DOHH2 (cell line): ENCODE results near the gene HTR6.
"Not testable (repeated sequence)": the region's sequence is repeated elsewhere in the genome, so short reads cannot be mapped to it uniquely, and the experiment has no call there.

Source experiments
- H3F3A ChIP-seq: fragments of 200-600 bp; sonication (generic), shearing (Covaris generic); 2 replicates; pipeline ENCODE4 v1.6.0; 2016; ENCODE audit warnings: antibody characterized with exemption, mild to moderate bottlenecking; ENCODE audit not compliant: control insufficient read depth, insufficient read depth
- H3K27ac ChIP-seq: fragments of 200-600 bp; sonication (generic); 2 replicates; pipeline ENCODE4 v1.5.1; 2014; ENCODE audit warnings: low read depth, mild to moderate bottlenecking, low read length, moderate library complexity
- H3K27me3 ChIP-seq: fragments of 200-600 bp; sonication (generic); 2 replicates; pipeline ENCODE4 v1.6.1; 2014; ENCODE audit warnings: mild to moderate bottlenecking, low read length, mixed read lengths; ENCODE audit not compliant: control insufficient read depth
- H3K36me3 ChIP-seq: fragments of 200-600 bp; sonication (generic); 2 replicates; pipeline ENCODE4 v1.6.1; 2014; ENCODE audit warnings: mild to moderate bottlenecking, low read length, moderate library complexity, mixed read lengths; ENCODE audit not compliant: control insufficient read depth
- H3K4me1 ChIP-seq: fragments of 200-600 bp; sonication (generic); 2 replicates; pipeline ENCODE4 v1.6.1; 2014; ENCODE audit warnings: mild to moderate bottlenecking, low read length, mixed read lengths; ENCODE audit not compliant: control insufficient read depth
- H3K4me2 ChIP-seq: fragments of 200-600 bp; sonication (generic); 2 replicates; pipeline ENCODE4 v1.6.0; 2014; ENCODE audit warnings: mild to moderate bottlenecking, low read length, moderate library complexity
- H3K4me3 ChIP-seq: fragments of 200-600 bp; sonication (generic); 2 replicates; pipeline ENCODE4 v1.5.1; 2014; ENCODE audit warnings: mild to moderate bottlenecking, low read length, mixed read lengths
- H3K79me2 ChIP-seq: fragments of 200-600 bp; sonication (generic); 2 replicates; pipeline ENCODE4 v1.6.1; 2014; ENCODE audit warnings: mild to moderate bottlenecking, low read length, mixed read lengths; ENCODE audit not compliant: control insufficient read depth
- H3K9me2 ChIP-seq: fragments of 200-600 bp; sonication (generic); replicated peaks from 2 replicates; pipeline ENCODE4 v1.6.1; 2014; ENCODE audit warnings: mild to moderate bottlenecking, low read length, mixed read lengths; ENCODE audit not compliant: control insufficient read depth
- H3K9me3 ChIP-seq: fragments of 200-600 bp; sonication (generic); 2 replicates; pipeline ENCODE4 v1.6.1; 2014; ENCODE audit warnings: antibody characterized with exemption, low read length, mixed read lengths; ENCODE audit not compliant: control insufficient read depth, insufficient read depth
- H4K20me1 ChIP-seq: fragments of 200-600 bp; sonication (generic); 2 replicates; pipeline ENCODE4 v1.6.0; 2014; ENCODE audit warnings: low read depth, mild to moderate bottlenecking, antibody characterized with exemption, low read length, moderate library complexity; ENCODE audit not compliant: control insufficient read depth, insufficient read depth
- EZH2phosphoT487 ChIP-seq: fragments of 200-600 bp; sonication (generic); IDR thresholded peaks from 2 replicates; pipeline ENCODE4 v1.6.1; 2017; ENCODE audit warnings: borderline replicate concordance, mild to moderate bottlenecking, antibody characterized with exemption, low read length, moderate library complexity, mixed read lengths
- TF ChIP-seq, protein P1 (sequence below): fragments of 200-600 bp; sonication (generic); IDR thresholded peaks from one replicate; pipeline ENCODE4 v1.5.1; 2014; ENCODE audit warnings: antibody characterized with exemption, mild to moderate bottlenecking, low read depth, low read length; ENCODE audit not compliant: poor library complexity, severe bottlenecking

HTR6 gene

DNA sequence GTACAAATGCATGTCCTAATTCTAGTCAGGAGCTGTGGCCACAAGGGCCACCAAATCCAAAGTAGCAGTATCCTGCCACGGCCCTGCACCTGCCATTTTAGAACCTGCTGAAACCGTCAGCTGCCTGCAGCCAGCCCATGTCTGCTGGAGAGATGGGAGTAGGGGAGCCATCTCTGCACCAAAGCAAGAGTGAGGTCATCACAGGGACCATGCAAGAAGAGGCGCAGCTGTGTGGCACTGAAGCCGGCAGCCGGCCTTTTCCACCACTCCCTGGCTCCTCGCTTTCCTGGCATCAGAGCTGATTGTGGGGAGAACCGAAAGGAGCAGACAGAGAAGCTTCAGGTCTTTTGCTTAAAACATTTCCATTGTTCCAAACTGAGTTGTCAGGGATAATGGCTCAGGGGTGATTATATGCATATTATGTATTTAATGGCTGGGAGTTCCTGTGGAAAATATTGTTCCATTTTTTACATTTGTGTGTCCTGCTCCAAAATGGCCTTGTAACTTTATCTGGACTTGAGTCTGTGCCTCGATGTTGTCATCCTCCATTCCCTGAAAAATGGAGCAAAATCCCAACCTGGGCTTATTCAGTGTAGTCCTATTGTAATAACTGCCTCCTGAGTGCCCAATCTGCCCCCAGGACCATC lies 39.3 kb upstream of the HTR6 start:
- Histone ChIP-seq H3K27ac (no peak overlapping the region), H3K9me2 (no peaks in the 10 kb centered on the region), H3K4me1 (no peaks in the 10 kb centered on the region), H3K79me2 (peaks cover 25% of the 10 kb centered on the region), H3K9me3 (no peaks in the 10 kb centered on the region), H3K4me2 (no peak overlapping the region), H4K20me1 (peaks cover 5% of the 10 kb centered on the region; the same call in 1 of the 2 replicates), H3K4me3 (no peak overlapping the region), H3F3A (0 out of 2 replicates have a peak, but pooled peaks cover 2% of the 10 kb centered on the region), H3K27me3 (no peaks in the 10 kb centered on the region), H3K36me3 (peaks cover 66% of the 10 kb centered on the region)
- TF ChIP-seq, protein P1, sequence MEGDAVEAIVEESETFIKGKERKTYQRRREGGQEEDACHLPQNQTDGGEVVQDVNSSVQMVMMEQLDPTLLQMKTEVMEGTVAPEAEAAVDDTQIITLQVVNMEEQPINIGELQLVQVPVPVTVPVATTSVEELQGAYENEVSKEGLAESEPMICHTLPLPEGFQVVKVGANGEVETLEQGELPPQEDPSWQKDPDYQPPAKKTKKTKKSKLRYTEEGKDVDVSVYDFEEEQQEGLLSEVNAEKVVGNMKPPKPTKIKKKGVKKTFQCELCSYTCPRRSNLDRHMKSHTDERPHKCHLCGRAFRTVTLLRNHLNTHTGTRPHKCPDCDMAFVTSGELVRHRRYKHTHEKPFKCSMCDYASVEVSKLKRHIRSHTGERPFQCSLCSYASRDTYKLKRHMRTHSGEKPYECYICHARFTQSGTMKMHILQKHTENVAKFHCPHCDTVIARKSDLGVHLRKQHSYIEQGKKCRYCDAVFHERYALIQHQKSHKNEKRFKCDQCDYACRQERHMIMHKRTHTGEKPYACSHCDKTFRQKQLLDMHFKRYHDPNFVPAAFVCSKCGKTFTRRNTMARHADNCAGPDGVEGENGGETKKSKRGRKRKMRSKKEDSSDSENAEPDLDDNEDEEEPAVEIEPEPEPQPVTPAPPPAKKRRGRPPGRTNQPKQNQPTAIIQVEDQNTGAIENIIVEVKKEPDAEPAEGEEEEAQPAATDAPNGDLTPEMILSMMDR: no peak

DNA sequence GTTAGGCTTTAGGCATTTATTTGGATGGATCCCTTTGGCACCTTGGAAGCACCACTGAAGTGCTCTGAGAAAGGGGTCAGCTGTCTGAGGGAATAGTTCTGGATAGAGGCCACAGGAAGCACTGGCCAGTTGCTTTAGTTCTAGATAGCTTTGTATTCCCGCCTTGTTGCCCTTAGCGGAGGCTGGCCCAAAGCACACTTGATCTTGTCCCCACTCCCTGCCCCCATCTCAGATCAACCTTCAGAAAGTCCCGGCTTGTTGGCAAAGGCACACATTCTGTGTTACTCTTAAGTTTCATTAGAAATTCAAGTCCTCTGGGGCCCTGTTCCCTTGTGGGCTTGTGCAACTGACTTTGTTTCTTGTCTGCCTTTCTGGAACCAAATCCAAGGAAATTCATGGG lies 35.8 kb upstream of the HTR6 start:
- H3K9me3 ChIP-seq: no peaks in the 10 kb centered on the region
- no peaks in the 10 kb centered on the region for H3K9me2 ChIP-seq
- H3K4me1 ChIP-seq: no peaks in the 10 kb centered on the region
- no peaks in the 10 kb centered on the region for H3K79me2 ChIP-seq
- H3F3A ChIP-seq: 0 out of 2 replicates have a peak, but pooled peaks cover 2% of the 10 kb centered on the region
- no peak overlapping the region for H3K4me3 ChIP-seq
- H3K27ac ChIP-seq: no peak overlapping the region
- no peak overlapping the region for H3K4me2 ChIP-seq
- no peaks in the 10 kb centered on the region for H3K27me3 ChIP-seq
- no peaks in the 10 kb centered on the region; the same call in 1 of the 2 replicates for H4K20me1 ChIP-seq
- H3K36me3 ChIP-seq: peaks cover 40% of the 10 kb centered on the region
- no peak for TF ChIP-seq EZH2phosphoT487
- TF ChIP-seq, protein P1: no peak

DNA sequence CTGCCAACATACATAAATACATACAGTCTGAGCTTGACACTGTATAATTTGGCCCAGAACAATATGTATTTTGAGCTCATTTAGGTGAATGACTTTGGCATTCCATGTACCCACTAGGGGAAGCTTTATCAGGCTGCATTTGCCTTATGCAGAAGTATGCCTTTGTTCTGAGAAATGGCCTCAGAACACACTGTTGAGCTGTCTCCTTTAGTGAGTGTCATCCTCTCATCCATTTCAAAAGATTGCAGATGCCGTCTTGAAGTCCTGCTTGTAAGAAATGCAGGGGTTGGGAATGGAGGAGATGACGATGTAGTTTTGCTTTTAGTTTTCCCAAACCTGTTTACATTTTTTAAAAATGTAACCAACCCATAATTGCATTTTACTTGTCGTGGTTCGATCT lies 35.3 kb upstream of the HTR6 start:
- no peaks in the 10 kb centered on the region for H3K9me3 ChIP-seq
- no peaks in the 10 kb centered on the region for H3K79me2 ChIP-seq
- TF ChIP-seq EZH2phosphoT487: no peak
- H3K27me3 ChIP-seq: no peaks in the 10 kb centered on the region
- no peaks in the 10 kb centered on the region; the same call in 1 of the 2 replicates for H4K20me1 ChIP-seq
- H3K27ac ChIP-seq: no peak overlapping the region
- no peaks in the 10 kb centered on the region for H3K9me2 ChIP-seq
- no peaks in the 10 kb centered on the region for H3K4me1 ChIP-seq
- H3K4me3 ChIP-seq: no peak overlapping the region
- peaks cover 39% of the 10 kb centered on the region for H3K36me3 ChIP-seq
- H3F3A ChIP-seq: 0 out of 2 replicates have a peak, but pooled peaks cover 2% of the 10 kb centered on the region
- no peak overlapping the region for H3K4me2 ChIP-seq

DNA sequence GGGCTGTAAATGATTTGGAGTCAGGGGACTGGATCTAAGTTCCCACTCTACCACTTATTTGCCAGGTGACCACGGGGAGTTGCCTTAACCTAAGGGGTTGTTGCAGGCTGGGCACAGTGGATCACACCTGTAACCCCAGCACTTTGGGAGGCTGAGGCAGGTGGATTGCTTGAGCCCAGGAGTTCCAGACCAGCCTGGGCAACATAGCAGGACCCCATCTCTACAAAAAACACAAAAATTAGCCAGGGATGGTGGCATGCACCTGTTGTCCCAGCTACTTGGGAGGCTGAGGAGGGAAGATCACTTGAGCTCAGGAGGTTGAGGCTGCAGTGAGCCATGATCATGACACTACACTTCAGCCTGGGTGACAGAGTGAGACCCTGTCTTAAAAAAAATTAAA lies 34.5 kb upstream of the HTR6 start:
- H3K27me3 ChIP-seq, H3F3A ChIP-seq, H3K4me3 ChIP-seq, H3K4me1 ChIP-seq, H3K27ac ChIP-seq, H3K9me3 ChIP-seq, H3K9me2 ChIP-seq, H3K4me2 ChIP-seq, H3K79me2 ChIP-seq, H4K20me1 ChIP-seq: not testable (repeated sequence)
- H3K36me3 ChIP-seq: peaks cover 31% of the 10 kb centered on the region
